GM23338 (cell line): ENCODE measurements around the gene DNAJC1. TPM values are rescaled to one million over a fixed set of nuclear protein-coding genes. Genes with fewer than 3 reads are reported as not detected.

Experiments used
- ATAC-seq: fragments of 200-7000 bp; cut with Tn5 transposase; 3 replicates; pipeline ENCODE4 v1.9.1; 2020
- DNase-seq: peaks from one replicate; pipeline ENCODE4 v3.0.0-alpha.2; 2015; ENCODE audit warnings: low spot score
- H2AFZ ChIP-seq: fragments of 200-600 bp; sonication (generic); 2 replicates; pipeline ENCODE4 v1.8.0; 2016; ENCODE audit warnings: antibody characterized with exemption, mild to moderate bottlenecking, moderate library complexity
- H3F3A ChIP-seq: fragments of 200-600 bp; sonication (generic); replicated peaks from 2 replicates; pipeline ENCODE4 v1.8.0; 2017; ENCODE audit warnings: antibody characterized with exemption, mixed run types, low read depth
- H3K27ac ChIP-seq: fragments of 200-600 bp; sonication (generic); 2 replicates; pipeline ENCODE4 v1.6.1; 2016; ENCODE audit warnings: low read depth
- H3K27me3 ChIP-seq: fragments of 200-600 bp; sonication (generic); 2 replicates; pipeline ENCODE4 v1.8.0; 2016; ENCODE audit warnings: mild to moderate bottlenecking, mixed run types, moderate library complexity; ENCODE audit not compliant: insufficient read depth
- H3K36me3 ChIP-seq: fragments of 200-600 bp; sonication (generic); 2 replicates; pipeline ENCODE4 v1.8.0; 2016; ENCODE audit warnings: mild to moderate bottlenecking; ENCODE audit not compliant: insufficient read depth
- H3K4me1 ChIP-seq: fragments of 200-600 bp; sonication (generic); 2 replicates; pipeline ENCODE4 v1.8.0; 2016; ENCODE audit warnings: mild to moderate bottlenecking, moderate library complexity; ENCODE audit not compliant: insufficient read depth
- H3K4me2 ChIP-seq: fragments of 200-600 bp; sonication (generic); 2 replicates; pipeline ENCODE4 v1.7.1; 2017; ENCODE audit warnings: mixed run types
- H3K4me3 ChIP-seq: fragments of 200-600 bp; sonication (generic); 2 replicates; pipeline ENCODE4 v1.6.1; 2016; ENCODE audit warnings: mixed run types
- H3K79me2 ChIP-seq: fragments of 200-600 bp; sonication (generic); replicated peaks from 2 replicates; pipeline ENCODE4 v1.8.0; 2017; ENCODE audit warnings: mild to moderate bottlenecking; ENCODE audit not compliant: insufficient read depth
- H3K9me2 ChIP-seq: fragments of 200-600 bp; sonication (generic); 2 replicates; pipeline ENCODE4 v1.8.0; 2017; ENCODE audit not compliant: insufficient read depth
- H4K20me1 ChIP-seq: fragments of 200-600 bp; sonication (generic); replicated peaks from 2 replicates; pipeline ENCODE4 v1.8.0; 2017; ENCODE audit warnings: mild to moderate bottlenecking; ENCODE audit not compliant: insufficient read depth
- H3K27ac Mint-ChIP-seq: 2 replicates; pipeline ENCODE4 v1.8.0; 2020; ENCODE audit warnings: inconsistent platforms, mild to moderate bottlenecking, moderate library complexity, mixed read lengths
- H3K27me3 Mint-ChIP-seq: 3 replicates; pipeline ENCODE4 v1.8.0; 2022; ENCODE audit warnings: low read depth, mild to moderate bottlenecking, moderate library complexity, mixed read lengths, inconsistent platforms; ENCODE audit not compliant: insufficient read depth, poor library complexity
- H3K36me3 Mint-ChIP-seq: 3 replicates; pipeline ENCODE4 v1.8.0; 2021; ENCODE audit warnings: low read depth, mild to moderate bottlenecking, inconsistent platforms, moderate library complexity, mixed read lengths
- H3K4me1 Mint-ChIP-seq: 3 replicates; pipeline ENCODE4 v1.8.0; 2020; ENCODE audit warnings: mild to moderate bottlenecking, inconsistent platforms, mixed read lengths
- H3K4me3 Mint-ChIP-seq: 3 replicates; pipeline ENCODE4 v1.8.0; 2021; ENCODE audit warnings: moderate library complexity, mild to moderate bottlenecking, inconsistent platforms, mixed read lengths
- H3K9me3 Mint-ChIP-seq: 3 replicates; pipeline ENCODE4 v1.8.0; 2020; ENCODE audit warnings: moderate library complexity, mild to moderate bottlenecking, inconsistent platforms, mixed read lengths
- CREB1 ChIP-seq: fragments of 250-450 bp; sonication (Bioruptor Pico); IDR thresholded peaks from 2 replicates; pipeline ENCODE4 v1.5.0; 2020; ENCODE audit warnings: low read depth, mild to moderate bottlenecking, moderate library complexity
- CTCF ChIP-seq, 2 experiments: fragments of 200-600 bp in 1 of 2; sonication (generic) in 1 of 2; conservative IDR thresholded peaks; 2 replicates each; pipeline versions ENCODE4 v1.5.1 to v1.6.1; 2016 to 2017; ENCODE audit warnings: antibody characterized with exemption in 2 of 2, low read depth in 2 of 2, mild to moderate bottlenecking in 2 of 2, moderate library complexity in 1 of 2
- ETS1 ChIP-seq: IDR thresholded peaks from 2 replicates; pipeline ENCODE4 v1.6.1; 2016; ENCODE audit warnings: antibody characterized with exemption
- EZH2phosphoT487 ChIP-seq: fragments of 200-600 bp; sonication (generic); IDR thresholded peaks from one replicate; pipeline ENCODE4 v1.8.1; 2018; ENCODE audit warnings: antibody characterized with exemption; ENCODE audit not compliant: unreplicated experiment
- JUNB ChIP-seq: IDR thresholded peaks from one replicate; pipeline ENCODE4 v1.6.1; 2016; ENCODE audit warnings: antibody characterized with exemption; ENCODE audit not compliant: unreplicated experiment
- NANOG ChIP-seq: IDR thresholded peaks from 2 replicates; pipeline ENCODE4 v1.6.1; 2016; ENCODE audit warnings: antibody characterized with exemption, borderline replicate concordance
- POLR2AphosphoS5 ChIP-seq: IDR thresholded peaks from 2 replicates; pipeline ENCODE4 v1.6.1; 2016; ENCODE audit warnings: antibody characterized with exemption, low read depth
- STAT1 ChIP-seq: IDR thresholded peaks from one replicate; pipeline ENCODE4 v1.6.1; 2016; ENCODE audit warnings: antibody characterized with exemption; ENCODE audit not compliant: unreplicated experiment
- ZNF114 ChIP-seq: fragments of 250-450 bp; sonication (Bioruptor Pico); IDR thresholded peaks from 2 replicates; pipeline ENCODE4 v1.5.0; 2020; ENCODE audit warnings: mild to moderate bottlenecking, moderate library complexity
- ZNF331 ChIP-seq: fragments of 250-450 bp; sonication (Bioruptor Pico); IDR thresholded peaks from 2 replicates; pipeline ENCODE4 v1.5.0; 2020; ENCODE audit warnings: low read depth, mild to moderate bottlenecking, moderate library complexity
- polyA plus RNA-seq: library from polyadenylated mRNA; unstranded; fragments of >200 nt; fragmentation: Nextera tagmentation; extraction: Ambion mirVana; gene quantifications from 2 replicates; pipeline ENCODE4 v1.2.1, GENCODE V29; 2016
- total RNA-seq: library from RNA; depleted of rRNA; stranded (reverse); fragments of >200 nt; shearing (Covaris generic); gene quantifications from 2 replicates; pipeline ENCODE4 v1.2.3, GENCODE V29; 2014
- TF ChIP-seq, protein P1 (sequence below): fragments of 250-450 bp; sonication (Bioruptor Pico); IDR thresholded peaks from 2 replicates; pipeline ENCODE4 v1.5.0; 2020; ENCODE audit warnings: mild to moderate bottlenecking, moderate library complexity

The DNAJC1 gene
- total and polyA plus RNA-seq, 2 experiments from 2014 or later, result 38.6 to 45.3 TPM

DNA sequence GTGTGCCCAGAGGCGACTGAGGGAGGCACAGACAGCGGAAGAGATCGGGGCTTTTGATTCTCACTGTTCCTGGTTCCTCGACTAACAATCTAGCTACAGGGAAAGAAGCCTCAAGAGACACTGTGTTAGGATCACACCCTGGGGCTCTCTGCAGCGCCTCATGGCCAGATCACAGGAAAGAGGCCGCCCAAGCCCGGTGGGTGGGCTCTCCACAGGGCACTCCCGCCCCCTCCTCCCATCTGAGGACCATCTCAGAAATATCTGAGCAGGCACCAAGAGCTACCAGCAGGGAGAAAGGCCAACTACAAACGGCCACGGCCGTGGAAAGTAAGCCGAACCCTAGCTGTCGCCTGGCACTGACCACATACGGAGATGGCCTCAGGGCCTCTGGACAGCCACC lies 245.3 kb downstream of the DNAJC1 start:
- H3K27ac Mint-ChIP-seq, result no peak overlapping the region
- H3K4me3 Mint-ChIP-seq, result no peak overlapping the region
- Histone ChIP-seq H3K9me2 (no peaks in the 10 kb centered on the region), H3F3A (peaks cover 17% of the 10 kb centered on the region), H3K4me2 (peak overlapping the region; percentile 59), H3K27me3 (no peaks in the 10 kb centered on the region), H4K20me1 (no peaks in the 10 kb centered on the region), H3K4me1 (peaks cover 31% of the 10 kb centered on the region), H3K79me2 (no peaks in the 10 kb centered on the region), H3K4me3 (no peak overlapping the region), H2AFZ (0 out of 2 replicates have a peak overlapping the region, but pooled peaks have one; percentile 1), H3K36me3 (no peaks in the 10 kb centered on the region), H3K27ac (peak overlapping the region; percentile 72)
- H3K27me3 Mint-ChIP-seq, result no peaks in the 10 kb centered on the region
- DNase-seq (no peak), ATAC-seq (peak; percentile 68)
- no peaks in the 10 kb centered on the region for H3K9me3 Mint-ChIP-seq
- TF ChIP-seq JUNB (no peak), ZNF331 (no peak), EZH2phosphoT487 (no peak), STAT1 (no peak), POLR2AphosphoS5 (no peak), CTCF (conservative IDR thresholded peaks at IDR 0.05; ENCODE audit: low read depth in 2 of 2) (no peak), CREB1 (no peak), ETS1 (no peak), NANOG (no peak), ZNF114 (CRISPR knock-in tag) (no peak)
- H3K4me1 Mint-ChIP-seq, result peaks cover 46% of the 10 kb centered on the region
- H3K36me3 Mint-ChIP-seq, result no peaks in the 10 kb centered on the region

- Mint-ChIP-seq H3K4me1 (peaks cover 52% of the 10 kb centered on the region), H3K9me3 (no peaks in the 10 kb centered on the region), H3K4me3 (no peak overlapping the region; the same call in 2 of the 3 replicates), H3K27me3 (peaks cover 3% of the 10 kb centered on the region), H3K36me3 (no peaks in the 10 kb centered on the region), H3K27ac (peak overlapping the region; percentile 30; the same call in 1 of the 2 replicates)
- no peaks in the 10 kb centered on the region for H4K20me1 ChIP-seq
- peaks cover 25% of the 10 kb centered on the region for H3F3A ChIP-seq
- H3K27ac ChIP-seq, result peak overlapping the region; percentile 72
- H3K4me2 ChIP-seq, result peak overlapping the region; percentile 59
- no peaks in the 10 kb centered on the region for H3K9me2 ChIP-seq
- H3K4me3 ChIP-seq, result no peak overlapping the region
- no peaks in the 10 kb centered on the region for H3K27me3 ChIP-seq
- no peak overlapping the region for H2AFZ ChIP-seq
- ATAC-seq, result peak; percentile 66
- peaks cover 36% of the 10 kb centered on the region for H3K4me1 ChIP-seq
- H3K79me2 ChIP-seq, result no peaks in the 10 kb centered on the region
- no peaks in the 10 kb centered on the region for H3K36me3 ChIP-seq
- no peak for DNase-seq
- TF ChIP-seq CREB1 (no peak), ZNF114 (CRISPR knock-in tag) (no peak), STAT1 (no peak), EZH2phosphoT487 (no peak), ETS1 (no peak)
- TF ChIP-seq, protein P1, sequence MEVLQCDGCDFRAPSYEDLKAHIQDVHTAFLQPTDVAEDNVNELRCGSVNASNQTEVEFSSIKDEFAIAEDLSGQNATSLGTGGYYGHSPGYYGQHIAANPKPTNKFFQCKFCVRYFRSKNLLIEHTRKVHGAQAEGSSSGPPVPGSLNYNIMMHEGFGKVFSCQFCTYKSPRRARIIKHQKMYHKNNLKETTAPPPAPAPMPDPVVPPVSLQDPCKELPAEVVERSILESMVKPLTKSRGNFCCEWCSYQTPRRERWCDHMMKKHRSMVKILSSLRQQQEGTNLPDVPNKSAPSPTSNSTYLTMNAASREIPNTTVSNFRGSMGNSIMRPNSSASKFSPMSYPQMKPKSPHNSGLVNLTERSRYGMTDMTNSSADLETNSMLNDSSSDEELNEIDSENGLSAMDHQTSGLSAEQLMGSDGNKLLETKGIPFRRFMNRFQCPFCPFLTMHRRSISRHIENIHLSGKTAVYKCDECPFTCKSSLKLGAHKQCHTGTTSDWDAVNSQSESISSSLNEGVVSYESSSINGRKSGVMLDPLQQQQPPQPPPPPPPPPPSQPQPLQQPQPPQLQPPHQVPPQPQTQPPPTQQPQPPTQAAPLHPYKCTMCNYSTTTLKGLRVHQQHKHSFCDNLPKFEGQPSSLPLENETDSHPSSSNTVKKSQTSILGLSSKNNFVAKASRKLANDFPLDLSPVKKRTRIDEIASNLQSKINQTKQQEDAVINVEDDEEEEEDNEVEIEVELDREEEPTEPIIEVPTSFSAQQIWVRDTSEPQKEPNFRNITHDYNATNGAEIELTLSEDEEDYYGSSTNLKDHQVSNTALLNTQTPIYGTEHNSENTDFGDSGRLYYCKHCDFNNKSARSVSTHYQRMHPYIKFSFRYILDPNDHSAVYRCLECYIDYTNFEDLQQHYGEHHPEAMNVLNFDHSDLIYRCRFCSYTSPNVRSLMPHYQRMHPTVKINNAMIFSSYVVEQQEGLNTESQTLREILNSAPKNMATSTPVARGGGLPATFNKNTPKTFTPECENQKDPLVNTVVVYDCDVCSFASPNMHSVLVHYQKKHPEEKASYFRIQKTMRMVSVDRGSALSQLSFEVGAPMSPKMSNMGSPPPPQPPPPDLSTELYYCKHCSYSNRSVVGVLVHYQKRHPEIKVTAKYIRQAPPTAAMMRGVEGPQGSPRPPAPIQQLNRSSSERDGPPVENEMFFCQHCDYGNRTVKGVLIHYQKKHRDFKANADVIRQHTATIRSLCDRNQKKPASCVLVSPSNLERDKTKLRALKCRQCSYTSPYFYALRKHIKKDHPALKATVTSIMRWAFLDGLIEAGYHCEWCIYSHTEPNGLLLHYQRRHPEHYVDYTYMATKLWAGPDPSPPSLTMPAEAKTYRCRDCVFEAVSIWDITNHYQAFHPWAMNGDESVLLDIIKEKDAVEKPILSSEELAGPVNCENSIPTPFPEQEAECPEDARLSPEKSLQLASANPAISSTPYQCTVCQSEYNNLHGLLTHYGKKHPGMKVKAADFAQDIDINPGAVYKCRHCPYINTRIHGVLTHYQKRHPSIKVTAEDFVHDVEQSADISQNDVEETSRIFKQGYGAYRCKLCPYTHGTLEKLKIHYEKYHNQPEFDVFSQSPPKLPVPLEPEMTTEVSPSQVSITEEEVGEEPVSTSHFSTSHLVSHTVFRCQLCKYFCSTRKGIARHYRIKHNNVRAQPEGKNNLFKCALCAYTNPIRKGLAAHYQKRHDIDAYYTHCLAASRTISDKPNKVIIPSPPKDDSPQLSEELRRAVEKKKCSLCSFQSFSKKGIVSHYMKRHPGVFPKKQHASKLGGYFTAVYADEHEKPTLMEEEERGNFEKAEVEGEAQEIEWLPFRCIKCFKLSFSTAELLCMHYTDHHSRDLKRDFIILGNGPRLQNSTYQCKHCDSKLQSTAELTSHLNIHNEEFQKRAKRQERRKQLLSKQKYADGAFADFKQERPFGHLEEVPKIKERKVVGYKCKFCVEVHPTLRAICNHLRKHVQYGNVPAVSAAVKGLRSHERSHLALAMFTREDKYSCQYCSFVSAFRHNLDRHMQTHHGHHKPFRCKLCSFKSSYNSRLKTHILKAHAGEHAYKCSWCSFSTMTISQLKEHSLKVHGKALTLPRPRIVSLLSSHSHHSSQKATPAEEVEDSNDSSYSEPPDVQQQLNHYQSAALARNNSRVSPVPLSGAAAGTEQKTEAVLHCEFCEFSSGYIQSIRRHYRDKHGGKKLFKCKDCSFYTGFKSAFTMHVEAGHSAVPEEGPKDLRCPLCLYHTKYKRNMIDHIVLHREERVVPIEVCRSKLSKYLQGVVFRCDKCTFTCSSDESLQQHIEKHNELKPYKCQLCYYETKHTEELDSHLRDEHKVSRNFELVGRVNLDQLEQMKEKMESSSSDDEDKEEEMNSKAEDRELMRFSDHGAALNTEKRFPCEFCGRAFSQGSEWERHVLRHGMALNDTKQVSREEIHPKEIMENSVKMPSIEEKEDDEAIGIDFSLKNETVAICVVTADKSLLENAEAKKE (CRISPR knock-in tag), result no peak
Measured at GRCh38 chr10:21757185-21757901, 246.2 kb downstream of the DNAJC1 start.
